D721Med (cell line): ENCODE results near the gene UBE2F.
"Not testable (repeated sequence)": the region's sequence is repeated elsewhere in the genome, so short reads cannot be mapped to it uniquely, and the experiment has no call there.

Experiments used
- DNase-seq: peaks from one replicate; pipeline ENCODE4 v3.0.0; 2011; ENCODE audit warnings: low spot score; ENCODE audit not compliant: insufficient read length
- FAIRE-seq: peaks from 2 replicates; lab custom pipeline; 2011; peaks lifted over from hg19 to GRCh38; lab: Jason Lieb, UNC
- CTCF ChIP-seq: IDR thresholded peaks from 2 replicates; pipeline ENCODE4 v1.5.1; 2012; ENCODE audit warnings: mild to moderate bottlenecking, control low read depth; ENCODE audit not compliant: insufficient read depth; ENCODE audit errors: missing control alignments

The UBE2F gene

GRCh38 chr2:238065071-238065846, 98.4 kb downstream of the UBE2F start:
- TF ChIP-seq CTCF = no peak
- peak; percentile 16 for FAIRE-seq

GRCh38 chr2:238066218-238066617, 99.4 kb downstream of the UBE2F start:
- DNase-seq = no peak
- no peak for TF ChIP-seq CTCF
- FAIRE-seq = no peak

More at GRCh38 chr2:238065071-238065846, 98.4 kb downstream of the UBE2F start:
- no peak for DNase-seq

- not testable (repeated sequence) for DNase-seq, FAIRE-seq
Observed at GRCh38 chr2:238066718-238067117, 99.9 kb downstream of the UBE2F start.

- DNase-seq (no peak), FAIRE-seq (no peak)
- TF ChIP-seq CTCF = no peak
Observed at GRCh38 chr2:238067939-238068338, 101.1 kb downstream of the UBE2F start.

GRCh38 chr2:238069021-238069709, 102.4 kb downstream of the UBE2F start:
- TF ChIP-seq CTCF = no peak
- DNase-seq (no peak), FAIRE-seq (no peak)

- FAIRE-seq = no peak
- no peak for DNase-seq
- TF ChIP-seq CTCF = no peak
Observed at GRCh38 chr2:238069877-238070276, 103.1 kb downstream of the UBE2F start.

GRCh38 chr2:238075397-238075796, 108.6 kb downstream of the UBE2F start:
- FAIRE-seq (no peak), DNase-seq (no peak)
- no peak for TF ChIP-seq CTCF
